Left renal cortex interstitium (tissue), 4 donors: ENCODE results near the gene PSMB11. TPM values are rescaled to one million over a fixed set of nuclear protein-coding genes. Genes with fewer than 3 reads are reported as not detected.

Experiments
- DNase-seq, 4 donors: peaks; one replicate each; pipeline ENCODE4 v3.0.0-alpha.2; 2013; ENCODE audit warnings: low read depth in 4 of 4, low spot score in 2 of 4, missing footprints in 1 of 4
- polyA plus RNA-seq, 4 donors: library from polyadenylated mRNA; unstranded; fragments of 120-200 nt; gene quantifications; one replicate each; pipeline ENCODE4 v1.2.1, GENCODE V29; 2013; ENCODE audit not compliant: insufficient read length in 4 of 4

Gene PSMB11
- polyA plus RNA-seq, 4 donors, result not detected

- no peak for DNase-seq
Measured at GRCh38 chr14:23040100-23040499, 1.9 kb upstream of the PSMB11 start.

GRCh38 chr14:23041729-23042128 is 283 bp upstream of the PSMB11 start:
- DNase-seq, result no peak

- no peak for DNase-seq
Measured at GRCh38 chr14:23043145-23043544, 1.1 kb downstream of the PSMB11 start.

DNA sequence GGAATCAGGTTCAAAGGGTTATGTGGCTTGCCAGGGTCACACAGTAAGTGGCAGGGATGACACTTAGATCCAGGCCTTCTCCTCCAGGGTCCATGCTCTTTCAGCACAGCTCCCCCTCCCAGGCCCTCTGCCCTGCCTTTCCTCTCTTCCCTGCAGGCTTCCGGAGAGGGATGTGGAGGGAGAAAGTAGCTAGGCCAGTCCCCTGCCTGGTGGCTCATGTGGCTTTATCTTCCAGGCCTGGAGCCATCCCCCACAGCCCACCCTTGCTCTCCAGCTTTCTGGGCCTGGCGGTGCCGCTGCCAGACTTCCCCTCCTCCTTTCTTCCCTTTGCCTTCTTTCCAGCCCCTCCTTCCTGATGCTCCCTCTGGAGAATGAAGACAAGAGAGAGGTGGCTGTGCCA is 1.7 kb downstream of the PSMB11 start:
- no peak for DNase-seq

- no peak for DNase-seq
Measured at GRCh38 chr14:23044840-23045239, 2.8 kb downstream of the PSMB11 start.

- DNase-seq, result no peak
Measured at GRCh38 chr14:23045419-23046357, 3.7 kb downstream of the PSMB11 start.

DNA sequence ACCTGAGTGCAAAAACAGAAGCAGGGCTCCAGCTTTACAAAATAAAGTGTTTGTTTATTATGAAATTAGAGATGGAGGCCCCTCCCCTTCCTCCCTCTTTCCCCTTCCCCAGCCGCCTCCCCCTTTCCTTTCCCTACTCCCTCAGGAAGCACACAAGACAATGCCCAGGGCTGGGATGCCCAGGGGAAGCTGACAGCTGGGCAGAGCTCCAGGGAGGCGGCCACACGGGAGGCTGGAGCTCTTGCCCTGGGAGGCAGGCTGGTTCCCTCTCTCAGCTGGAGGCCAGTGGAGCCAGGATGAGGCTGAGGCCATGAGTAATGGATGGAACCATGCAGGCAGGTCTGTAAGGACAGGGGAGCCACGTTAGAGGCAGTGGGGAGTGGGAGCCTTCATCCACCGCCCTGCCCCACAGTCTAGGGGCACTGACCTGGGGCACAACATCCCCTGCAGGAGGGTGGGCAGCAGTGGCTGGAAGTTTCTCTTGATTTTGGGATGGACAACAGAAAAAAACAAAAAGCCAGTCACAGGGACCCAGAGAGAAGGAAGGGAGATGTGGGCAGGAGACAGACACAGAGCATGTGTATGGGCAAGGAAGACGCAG is 5.1 kb downstream of the PSMB11 start:
- DNase-seq, result no peak

- DNase-seq, result no peak
Measured at GRCh38 chr14:23047751-23048693, 6.0 kb downstream of the PSMB11 start.

DNA sequence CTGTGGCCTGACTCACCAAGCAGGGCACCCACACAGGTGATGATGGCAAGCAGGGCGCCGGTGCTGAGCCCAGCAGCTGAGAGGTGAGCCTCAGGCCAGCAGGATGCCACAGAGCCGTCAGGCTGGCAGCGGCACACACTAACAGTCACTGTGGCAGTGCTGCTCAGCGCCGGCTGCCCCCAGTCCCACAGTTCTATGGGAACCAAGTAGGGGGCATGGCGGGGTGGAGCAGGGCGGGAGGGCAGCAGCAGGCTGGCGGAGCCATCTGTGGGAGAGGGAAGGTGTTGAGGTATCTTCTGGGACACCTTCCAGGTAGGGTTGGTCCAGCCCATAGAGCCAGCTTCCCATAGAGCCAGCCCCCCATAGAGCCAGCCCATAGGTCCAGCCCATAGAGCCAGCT is 7.0 kb downstream of the PSMB11 start:
- no peak for DNase-seq

DNA sequence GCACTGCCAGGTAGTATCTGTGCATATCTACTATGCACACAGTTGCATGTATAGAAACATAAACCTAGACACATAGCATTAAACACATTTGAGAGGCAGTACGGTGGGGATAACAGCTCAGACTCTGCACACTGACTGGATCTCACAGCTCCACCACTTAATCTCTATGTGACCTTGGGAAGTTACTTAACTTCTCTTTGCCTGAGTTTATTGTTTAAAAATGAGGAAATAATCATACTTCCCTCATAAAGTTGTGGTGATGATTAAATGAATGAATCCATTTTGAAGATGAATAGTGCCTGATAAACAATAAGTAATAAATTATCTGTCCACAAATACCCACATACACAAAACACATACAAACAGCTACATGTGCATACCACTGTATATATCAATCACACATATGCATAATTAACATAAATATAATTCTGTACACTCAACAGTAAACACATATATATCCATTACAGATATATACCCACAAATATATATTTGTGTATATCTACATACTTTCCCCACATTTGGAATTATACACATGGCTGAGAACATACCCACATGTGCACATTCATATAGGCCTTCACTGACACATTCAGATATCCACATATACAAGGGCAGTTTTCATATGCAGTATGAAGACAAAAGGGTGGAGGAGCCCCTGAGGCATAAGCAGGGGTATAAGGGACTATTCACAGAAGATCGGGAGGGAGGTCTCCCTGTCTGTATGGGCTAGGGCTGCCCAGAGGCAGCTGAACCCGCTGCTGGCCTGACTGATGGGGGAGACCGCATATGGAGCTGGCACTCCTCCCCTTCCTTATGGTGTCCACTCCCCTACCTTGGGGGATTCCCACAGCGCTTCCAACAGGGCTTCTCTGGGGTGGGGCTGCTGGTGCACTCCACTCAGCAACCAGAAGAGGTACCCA is 9.4 kb downstream of the PSMB11 start:
- DNase-seq, result no peak

- DNase-seq, result no peak
Measured at GRCh38 chr14:23052182-23052623, 10.2 kb downstream of the PSMB11 start.

GRCh38 chr14:23052671-23053070 is 10.7 kb downstream of the PSMB11 start:
- DNase-seq, result no peak

DNA sequence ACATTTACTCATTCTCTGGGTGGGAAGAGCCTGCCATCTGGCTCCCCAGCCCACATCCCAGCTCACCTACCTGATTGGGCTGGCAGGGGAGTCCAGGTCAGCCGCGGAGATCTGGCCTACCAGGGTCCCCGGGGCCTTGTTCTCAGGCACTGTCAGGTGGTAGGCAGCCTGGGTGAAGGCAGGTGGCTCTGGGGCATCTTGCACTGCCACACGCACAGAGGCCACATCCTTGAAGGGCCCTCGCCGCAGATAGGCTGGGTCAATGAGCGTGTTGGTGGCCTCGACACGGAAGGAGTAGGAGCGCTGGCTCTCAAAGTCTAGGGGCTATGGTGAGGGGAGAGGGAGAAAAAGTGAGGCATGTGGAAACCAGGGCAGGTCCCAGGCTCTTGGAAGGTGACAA is 11.4 kb downstream of the PSMB11 start:
- no peak for DNase-seq

DNA sequence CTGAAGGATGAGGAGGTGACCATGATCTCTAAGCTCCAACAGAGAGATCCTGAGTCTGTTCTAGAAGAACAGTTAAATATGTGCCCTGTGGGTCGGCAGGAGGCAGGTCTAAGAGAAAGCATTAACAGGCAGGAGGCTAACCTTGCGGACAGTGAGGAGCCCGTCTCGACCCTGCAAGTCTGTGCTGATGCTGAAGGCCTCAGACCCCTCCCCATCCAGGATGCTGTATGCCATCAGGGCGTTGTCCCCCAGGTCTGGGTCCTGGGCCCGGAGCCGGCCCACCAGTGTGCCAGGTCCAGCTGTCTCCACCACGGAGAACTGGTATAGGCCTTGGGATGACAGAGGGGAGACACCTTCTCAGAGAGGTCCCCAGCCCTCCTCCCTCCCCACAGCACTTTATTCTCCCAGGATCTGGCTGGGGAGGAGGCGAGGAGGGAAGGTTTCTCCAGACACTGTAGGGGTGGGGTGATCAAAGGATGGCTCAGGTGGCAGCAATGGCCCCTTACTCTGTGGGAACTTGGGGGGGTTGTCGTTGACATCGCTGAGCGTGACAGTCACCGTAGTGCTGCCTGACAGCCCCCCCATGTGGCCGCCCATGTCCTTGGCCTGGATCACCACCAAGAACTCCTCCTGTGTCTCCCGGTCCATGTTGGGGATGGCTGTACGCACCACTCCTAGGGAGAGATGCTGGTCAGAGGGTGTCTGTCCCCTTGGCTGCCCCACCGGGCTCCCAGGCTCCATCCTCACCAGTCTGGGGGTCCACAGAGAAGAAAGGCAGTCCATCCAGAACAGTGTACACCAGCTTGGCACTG is 12.2 kb downstream of the PSMB11 start:
- no peak for DNase-seq

DNA sequence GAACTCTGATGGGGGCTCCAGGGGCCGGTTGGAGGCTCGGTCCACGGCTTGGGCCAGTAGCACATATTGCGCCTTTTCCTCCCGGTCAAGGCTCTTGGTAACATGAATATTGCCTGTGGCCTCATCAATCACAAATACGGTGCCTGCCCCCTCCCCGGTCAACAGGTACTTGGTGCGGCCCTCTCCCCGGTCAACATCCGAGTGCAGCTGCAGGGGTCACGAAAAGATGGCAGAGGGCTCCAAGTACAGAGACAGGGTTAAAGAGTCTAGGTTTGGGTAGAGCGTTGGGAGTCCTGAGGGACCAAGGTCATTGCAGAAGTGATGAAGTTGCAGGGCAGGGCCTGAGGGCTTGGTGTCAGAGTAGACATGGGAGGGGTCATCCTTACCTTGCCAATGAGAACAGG is 13.1 kb downstream of the PSMB11 start:
- no peak for DNase-seq

DNA sequence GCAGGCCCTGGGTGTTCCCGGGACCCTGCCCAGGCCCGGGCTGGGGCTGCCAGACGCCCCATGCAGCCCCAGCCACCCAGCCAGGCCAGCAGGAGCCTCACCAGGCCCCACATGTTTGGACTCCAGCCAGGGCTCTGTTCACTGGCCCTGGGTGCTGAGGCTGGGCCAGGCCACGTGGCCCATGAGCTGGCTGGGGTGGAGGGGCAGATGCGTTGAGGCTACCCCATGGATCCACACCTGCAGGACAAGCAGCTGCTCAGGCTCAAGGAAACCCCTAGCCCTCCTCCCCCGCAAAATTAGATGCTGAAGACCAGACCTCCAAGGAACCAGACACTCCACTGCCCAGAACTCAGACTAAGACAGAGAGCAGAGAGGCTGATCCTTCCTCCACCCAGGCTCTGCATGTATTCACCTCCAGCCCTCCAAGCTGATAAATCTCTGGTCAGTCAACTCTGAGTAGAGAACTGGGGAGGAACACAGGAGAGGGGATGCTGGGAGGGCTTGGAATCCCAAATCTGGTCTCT is 13.7 kb downstream of the PSMB11 start:
- DNase-seq, result no peak

GRCh38 chr14:23056145-23056955 is 14.3 kb downstream of the PSMB11 start:
- no peak for DNase-seq
